ENCODE results near the gene DST.
"Not testable (repeated sequence)": the region's sequence is repeated elsewhere in the genome, so short reads cannot be mapped to it uniquely, and the experiment has no call there.

The DST gene

GRCh38 chr6:56570413-56571359, 72.0 kb downstream of the DST start:
- DNase-seq = no peak

GRCh38 chr6:56567501-56567900, 75.2 kb downstream of the DST start:
- no peak for DNase-seq

GRCh38 chr6:56562730-56563129, 80.0 kb downstream of the DST start:
- DNase-seq = not testable (repeated sequence)

GRCh38 chr6:56556751-56557540, 85.7 kb downstream of the DST start:
- DNase-seq = no peak

GRCh38 chr6:56555438-56555872, 87.2 kb downstream of the DST start:
- DNase-seq = no peak

- no peak for DNase-seq
These were observed 90.2 kb downstream of the DST start for GRCh38 chr6:56552187-56553130.

GRCh38 chr6:56551409-56552120, 91.1 kb downstream of the DST start:
- DNase-seq = no peak

GRCh38 chr6:56550301-56550700, 92.4 kb downstream of the DST start:
- no peak for DNase-seq

GRCh38 chr6:56549014-56549413, 93.7 kb downstream of the DST start:
- DNase-seq = no peak

GRCh38 chr6:56547687-56548086, 95.0 kb downstream of the DST start:
- no peak for DNase-seq

- peak; percentile 84 for DNase-seq
These were observed 100.0 kb downstream of the DST start for GRCh38 chr6:56542364-56543331.

- DNase-seq = no peak
These were observed 100.8 kb downstream of the DST start for GRCh38 chr6:56541741-56542360.

GRCh38 chr6:56541030-56541600, 101.6 kb downstream of the DST start:
- DNase-seq = no peak

GRCh38 chr6:56540232-56541029, 102.3 kb downstream of the DST start:
- no peak for DNase-seq

- DNase-seq = no peak
These were observed 103.1 kb downstream of the DST start for GRCh38 chr6:56539527-56540105.

GRCh38 chr6:56538851-56539250, 103.8 kb downstream of the DST start:
- DNase-seq = no peak

GRCh38 chr6:56537223-56537770, 105.4 kb downstream of the DST start:
- no peak for DNase-seq

- DNase-seq = no peak
These were observed 106.2 kb downstream of the DST start for GRCh38 chr6:56536536-56536935.

Measured in stimulated activated CD4-positive, alpha-beta T cell treated with anti-CD3 and anti-CD28 coated beads, Interleukin-15, amount 100 ng/mL, for 24 hours (primary cell).